ENCODE data around the gene SRGAP1.

The SRGAP1 gene

DNA sequence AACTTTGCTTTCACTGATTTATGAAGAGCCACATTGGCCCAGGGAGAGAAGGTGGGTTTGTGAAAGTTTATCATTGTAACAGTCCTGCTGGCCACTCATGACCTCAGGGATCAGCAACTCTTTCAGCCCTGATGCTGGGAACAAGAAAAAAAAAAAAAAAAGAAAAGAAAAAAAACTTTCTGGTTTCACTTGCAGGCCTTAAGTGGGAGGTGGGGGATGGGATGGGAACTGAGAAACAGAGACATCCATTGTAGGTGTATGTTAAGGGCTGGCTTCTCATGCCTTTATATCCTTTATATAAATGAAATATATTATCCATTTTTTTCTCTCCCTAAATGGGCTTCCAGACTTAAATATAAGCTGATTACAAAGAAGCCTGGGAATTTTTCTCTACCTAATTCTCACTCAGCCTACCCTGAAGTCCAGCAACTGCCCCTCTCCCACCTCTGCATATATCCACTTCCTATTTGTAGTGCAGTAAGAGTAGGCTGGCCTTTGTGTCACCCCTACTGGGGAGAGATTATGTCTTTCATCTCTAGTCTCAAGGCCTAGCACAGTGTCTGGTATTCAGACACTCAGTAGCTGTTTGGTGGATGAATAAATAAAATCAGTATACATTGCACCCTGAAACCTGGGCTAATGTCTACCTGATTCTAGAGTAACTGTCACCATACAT lies 190.5 kb downstream of the SRGAP1 start:
- Histone ChIP-seq H3K18ac (ENCODE audit: low read length) (no peak overlapping the region), H3K4me1 (ENCODE audit: control insufficient read depth in 1 of 2, insufficient read depth in 2 of 2, low read length in 2 of 2) (no peaks in the 10 kb centered on the region), H2AK5ac (ENCODE audit: low read length) (no peak overlapping the region), H3K27me3 (ENCODE audit: insufficient read depth, low read length) (no peaks in the 10 kb centered on the region), H3K4me3 (ENCODE audit: low read depth, low read length) (no peak overlapping the region), H3K4me2 (ENCODE audit: low read length) (no peak overlapping the region), H3K79me2 (ENCODE audit: control insufficient read depth, insufficient read depth, low read length, poor library complexity) (no peaks in the 10 kb centered on the region), H3K36me3 (ENCODE audit: control insufficient read depth in 1 of 2, insufficient read depth in 2 of 2, low read length in 2 of 2) (no peaks in the 10 kb centered on the region), H4K91ac (ENCODE audit: low read depth, low read length) (no peak overlapping the region), H4K12ac (ENCODE audit: low read depth, low read length) (no peak overlapping the region), H4K8ac (ENCODE audit: low read depth, low read length) (no peak overlapping the region), H2BK120ac (ENCODE audit: insufficient read depth, low read length, poor library complexity) (no peak overlapping the region), H3K79me1 (ENCODE audit: low read length) (no peaks in the 10 kb centered on the region), H2BK12ac (ENCODE audit: low read length) (no peak overlapping the region), H3K9me3 (ENCODE audit: insufficient read depth, low read depth, low read length) (no peaks in the 10 kb centered on the region), H3K4ac (ENCODE audit: low read depth, low read length) (no peak overlapping the region), H2BK5ac (ENCODE audit: low read depth, low read length, poor library complexity) (no peak overlapping the region), H3K23ac (ENCODE audit: low read length) (no peak overlapping the region), H2AFZ (ENCODE audit: insufficient read depth, low read length, poor library complexity) (no peak overlapping the region), H3K27ac (ENCODE audit: low read depth, low read length) (no peak overlapping the region), H3K14ac (ENCODE audit: low read length) (no peak overlapping the region), H3K9ac (ENCODE audit: low read length) (no peak overlapping the region)
- DNase-seq, result no peak

DNA sequence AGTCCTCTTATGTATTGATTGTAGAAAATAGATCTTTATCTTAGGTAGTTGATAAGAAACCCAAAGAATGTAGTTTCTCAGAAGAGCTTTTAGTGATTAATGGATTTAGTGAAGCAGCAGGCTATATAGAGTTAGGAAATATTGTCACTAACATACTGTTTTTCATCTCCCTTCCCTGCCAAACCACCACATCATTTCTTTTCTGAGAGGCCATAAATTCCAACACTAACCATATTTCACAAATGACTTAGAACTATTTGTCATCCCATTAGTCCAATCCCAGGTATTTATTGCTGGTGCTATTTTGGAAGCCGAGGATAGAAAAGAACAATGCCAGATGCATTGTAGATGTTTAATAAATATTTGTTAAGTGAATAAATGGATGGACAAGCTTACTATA lies 191.9 kb downstream of the SRGAP1 start:
- Histone ChIP-seq H2AFZ (ENCODE audit: insufficient read depth, low read length, poor library complexity) (no peak overlapping the region), H2AK5ac (ENCODE audit: low read length) (no peak overlapping the region), H3K23ac (ENCODE audit: low read length) (no peak overlapping the region), H2BK120ac (ENCODE audit: insufficient read depth, low read length, poor library complexity) (no peak overlapping the region), H3K14ac (ENCODE audit: low read length) (no peak overlapping the region), H3K4me2 (ENCODE audit: low read length) (no peak overlapping the region), H3K36me3 (ENCODE audit: control insufficient read depth in 1 of 2, insufficient read depth in 2 of 2, low read length in 2 of 2) (no peaks in the 10 kb centered on the region), H4K91ac (ENCODE audit: low read depth, low read length) (no peak overlapping the region), H4K8ac (ENCODE audit: low read depth, low read length) (no peak overlapping the region), H3K79me2 (ENCODE audit: control insufficient read depth, insufficient read depth, low read length, poor library complexity) (no peaks in the 10 kb centered on the region), H3K4ac (ENCODE audit: low read depth, low read length) (no peak overlapping the region), H3K27me3 (ENCODE audit: insufficient read depth, low read length) (no peaks in the 10 kb centered on the region), H3K18ac (ENCODE audit: low read length) (no peak overlapping the region), H2BK5ac (ENCODE audit: low read depth, low read length, poor library complexity) (no peak overlapping the region), H3K9ac (ENCODE audit: low read length) (no peak overlapping the region), H3K4me3 (ENCODE audit: low read depth, low read length) (no peak overlapping the region), H4K12ac (ENCODE audit: low read depth, low read length) (no peak overlapping the region), H3K9me3 (ENCODE audit: insufficient read depth, low read depth, low read length) (no peaks in the 10 kb centered on the region), H3K79me1 (ENCODE audit: low read length) (no peaks in the 10 kb centered on the region), H3K27ac (ENCODE audit: low read depth, low read length) (no peak overlapping the region), H3K4me1 (ENCODE audit: control insufficient read depth in 1 of 2, insufficient read depth in 2 of 2, low read length in 2 of 2) (no peaks in the 10 kb centered on the region), H2BK12ac (ENCODE audit: low read length) (no peak overlapping the region)
- DNase-seq, result no peak
- WGBS (ENCODE audit: extremely low coverage, insufficient coverage, insufficient read length), result no CpG with 5 or more reads among the region's 1 CpG

GRCh38 chr12:64039281-64039871 lies 194.9 kb downstream of the SRGAP1 start:
- no peak for DNase-seq
- no peaks in the 10 kb centered on the region for H3K9me3 ChIP-seq (ENCODE audit: insufficient read depth, low read depth, low read length)

DNA sequence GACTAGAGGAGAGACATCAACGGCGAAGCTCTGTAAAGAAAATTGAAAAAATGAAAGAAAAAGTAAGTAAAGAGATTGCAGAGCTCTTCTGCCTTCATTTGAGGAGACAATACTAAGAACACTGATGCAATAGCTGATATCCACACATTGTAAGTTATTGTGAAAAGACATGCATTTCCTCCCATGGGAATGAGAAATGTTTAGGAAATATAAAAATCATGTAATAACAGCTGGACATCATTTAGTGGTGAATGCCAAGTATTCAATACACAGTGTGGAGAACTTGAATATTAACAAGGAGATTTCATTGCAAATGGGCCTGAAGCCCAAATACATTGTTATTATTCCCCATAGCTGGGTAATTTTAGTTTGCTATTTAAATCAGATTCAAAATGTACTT lies 198.4 kb downstream of the SRGAP1 start:
- no peak overlapping the region for H4K91ac ChIP-seq (ENCODE audit: low read depth, low read length)
- no peak overlapping the region for H3K4me3 ChIP-seq (ENCODE audit: low read depth, low read length)
- no peak overlapping the region for H2BK5ac ChIP-seq (ENCODE audit: low read depth, low read length, poor library complexity)
- no peaks in the 10 kb centered on the region for H3K4me1 ChIP-seq (ENCODE audit: control insufficient read depth in 1 of 2, insufficient read depth in 2 of 2, low read length in 2 of 2)
- no peak for DNase-seq
- no peaks in the 10 kb centered on the region for H3K9me3 ChIP-seq (ENCODE audit: insufficient read depth, low read depth, low read length)
- no peak overlapping the region for H4K12ac ChIP-seq (ENCODE audit: low read depth, low read length)
- WGBS (ENCODE audit: extremely low coverage, insufficient coverage, insufficient read length), result no CpG with 5 or more reads among the region's 2 CpGs
- H3K9ac ChIP-seq (ENCODE audit: low read length), result no peak overlapping the region
- H2AK5ac ChIP-seq (ENCODE audit: low read length), result no peak overlapping the region
- H3K4ac ChIP-seq (ENCODE audit: low read depth, low read length), result no peak overlapping the region
- H3K23ac ChIP-seq (ENCODE audit: low read length), result no peak overlapping the region
- H2BK12ac ChIP-seq (ENCODE audit: low read length), result no peak overlapping the region
- H3K4me2 ChIP-seq (ENCODE audit: low read length), result no peak overlapping the region
- no peak overlapping the region for H2AFZ ChIP-seq (ENCODE audit: insufficient read depth, low read length, poor library complexity)
- H3K36me3 ChIP-seq (ENCODE audit: control insufficient read depth in 1 of 2, insufficient read depth in 2 of 2, low read length in 2 of 2), result no peaks in the 10 kb centered on the region
- no peak overlapping the region for H3K14ac ChIP-seq (ENCODE audit: low read length)
- no peaks in the 10 kb centered on the region for H3K79me2 ChIP-seq (ENCODE audit: control insufficient read depth, insufficient read depth, low read length, poor library complexity)
- H4K8ac ChIP-seq (ENCODE audit: low read depth, low read length), result no peak overlapping the region
- H3K27ac ChIP-seq (ENCODE audit: low read depth, low read length), result no peak overlapping the region
- no peak overlapping the region for H2BK120ac ChIP-seq (ENCODE audit: insufficient read depth, low read length, poor library complexity)
- H3K18ac ChIP-seq (ENCODE audit: low read length), result no peak overlapping the region
- H3K27me3 ChIP-seq (ENCODE audit: insufficient read depth, low read length), result no peaks in the 10 kb centered on the region
- H3K79me1 ChIP-seq (ENCODE audit: low read length), result no peaks in the 10 kb centered on the region

More at GRCh38 chr12:64039281-64039871, 194.9 kb downstream of the SRGAP1 start:
- Histone ChIP-seq H4K91ac (ENCODE audit: low read depth, low read length) (no peak overlapping the region), H3K27ac (ENCODE audit: low read depth, low read length) (no peak overlapping the region), H3K79me1 (ENCODE audit: low read length) (no peaks in the 10 kb centered on the region), H3K4me3 (ENCODE audit: low read depth, low read length) (no peak overlapping the region), H4K12ac (ENCODE audit: low read depth, low read length) (no peak overlapping the region), H4K8ac (ENCODE audit: low read depth, low read length) (no peak overlapping the region), H3K18ac (ENCODE audit: low read length) (no peak overlapping the region), H3K79me2 (ENCODE audit: control insufficient read depth, insufficient read depth, low read length, poor library complexity) (no peaks in the 10 kb centered on the region), H2BK120ac (ENCODE audit: insufficient read depth, low read length, poor library complexity) (no peak overlapping the region), H3K14ac (ENCODE audit: low read length) (no peak overlapping the region), H2AFZ (ENCODE audit: insufficient read depth, low read length, poor library complexity) (no peak overlapping the region), H3K27me3 (ENCODE audit: insufficient read depth, low read length) (no peaks in the 10 kb centered on the region), H3K9ac (ENCODE audit: low read length) (no peak overlapping the region), H3K4ac (ENCODE audit: low read depth, low read length) (no peak overlapping the region), H3K4me2 (ENCODE audit: low read length) (no peak overlapping the region), H3K36me3 (ENCODE audit: control insufficient read depth in 1 of 2, insufficient read depth in 2 of 2, low read length in 2 of 2) (no peaks in the 10 kb centered on the region), H3K4me1 (ENCODE audit: control insufficient read depth in 1 of 2, insufficient read depth in 2 of 2, low read length in 2 of 2) (no peaks in the 10 kb centered on the region), H2BK5ac (ENCODE audit: low read depth, low read length, poor library complexity) (no peak overlapping the region), H3K23ac (ENCODE audit: low read length) (no peak overlapping the region), H2BK12ac (ENCODE audit: low read length) (no peak overlapping the region), H2AK5ac (ENCODE audit: low read length) (no peak overlapping the region)
- WGBS (ENCODE audit: extremely low coverage, insufficient coverage, insufficient read length), result no CpG with 5 or more reads among the region's 7 CpGs
